OCI-LY7 (cell line): ENCODE results near the gene CFAP77.

Experiments
- CTCF ChIP-seq: fragments of 200-600 bp; sonication (generic); conservative IDR thresholded peaks from 2 replicates; pipeline ENCODE4 v1.5.1; 2014; ENCODE audit warnings: mild to moderate bottlenecking, antibody characterized with exemption, low read length, moderate library complexity, mixed read lengths
- EZH2phosphoT487 ChIP-seq: fragments of 200-600 bp; sonication (generic); IDR thresholded peaks from 2 replicates; pipeline ENCODE4 v1.6.1; 2018; ENCODE audit warnings: low read depth, borderline replicate concordance, mild to moderate bottlenecking, mixed run types, antibody characterized with exemption, low read length, moderate library complexity, mixed read lengths

GRCh38 chr9:132464547-132464946 lies 54.5 kb downstream of the CFAP77 start:
- TF ChIP-seq CTCF (no peak), EZH2phosphoT487 (no peak)
